Activated CD4-positive, alpha-beta T cell treated with anti-CD3 and anti-CD28 coated beads, Interleukin-10, Interleukin-2, amounts not matched to agents 100 ng/mL and 50 ng/mL, durations not matched to agents 16 hours and 8 hours (primary cell): Measurements from ENCODE around the gene AGAP6.
"Not testable (repeated sequence)": the region's sequence is repeated elsewhere in the genome, so short reads cannot be mapped to it uniquely, and the experiment has no call there.

Experiments used
- DNase-seq: peaks from one replicate; pipeline ENCODE4 v3.0.0-alpha.2; 2020

AGAP6 gene

GRCh38 chr10:50025627-50026026, 37.4 kb downstream of the AGAP6 start:
- DNase-seq: no peak

- DNase-seq: no peak
These were observed 39.0 kb downstream of the AGAP6 start for GRCh38 chr10:50027195-50027594.

DNA sequence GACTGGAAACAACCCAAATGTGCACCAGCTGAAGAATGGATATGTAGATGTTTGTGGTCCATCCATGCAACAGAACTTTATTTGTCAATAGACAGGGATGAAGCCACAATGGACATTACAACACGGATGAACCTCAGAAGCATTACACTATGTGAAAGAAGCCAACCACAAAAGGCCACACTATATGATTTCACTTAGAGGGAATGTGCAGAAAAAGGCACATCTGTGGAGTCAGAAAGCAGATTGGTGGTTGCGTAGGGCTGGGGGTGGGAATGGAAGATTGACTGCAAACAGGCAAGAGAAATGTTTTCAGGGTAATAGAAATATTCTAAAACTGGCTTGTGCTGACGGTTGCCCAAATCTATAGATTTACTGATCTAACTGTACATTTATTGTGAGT, 45.3 kb downstream of the AGAP6 start:
- DNase-seq: no peak

- not testable (repeated sequence) for DNase-seq
These were observed 47.1 kb downstream of the AGAP6 start for GRCh38 chr10:50035337-50035736.

DNA sequence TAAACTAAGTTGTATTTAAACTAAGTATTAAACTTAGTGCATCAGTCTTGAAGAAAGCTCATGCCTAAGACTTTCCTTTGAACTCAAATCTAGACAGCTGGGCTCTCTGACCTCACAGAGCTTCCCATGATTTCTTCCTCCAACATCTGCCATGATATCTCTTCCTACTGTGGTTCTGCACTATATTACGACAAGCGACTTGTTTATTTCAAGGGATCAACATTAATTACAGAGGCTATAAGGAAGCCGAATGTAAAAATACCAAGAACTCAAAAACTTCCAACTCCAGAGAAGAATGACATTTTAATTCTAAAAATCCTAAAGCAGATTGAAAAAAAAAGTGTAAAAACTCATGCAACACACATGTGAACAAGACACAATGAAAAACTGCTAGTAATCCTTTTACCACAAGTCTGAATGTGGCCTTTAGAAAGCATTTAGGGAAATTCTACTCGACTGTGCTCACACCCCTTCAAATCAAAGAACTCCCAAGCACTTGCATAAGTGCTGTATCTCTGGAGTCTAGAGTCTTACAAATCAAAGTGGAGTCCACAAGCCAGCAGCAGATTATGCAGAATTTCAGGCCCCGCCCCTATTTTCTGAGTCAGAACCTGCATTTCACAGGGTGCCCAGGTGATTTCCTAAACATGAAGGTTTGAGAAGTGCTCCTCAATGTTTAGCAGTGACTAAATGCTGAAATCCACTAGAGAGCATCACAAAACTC, 56.9 kb downstream of the AGAP6 start:
- peak; percentile 7 for DNase-seq

GRCh38 chr10:50046457-50046856, 58.3 kb downstream of the AGAP6 start:
- not testable (repeated sequence) for DNase-seq

GRCh38 chr10:50047594-50047993, 59.4 kb downstream of the AGAP6 start:
- DNase-seq: not testable (repeated sequence)

GRCh38 chr10:50051995-50052660, 63.9 kb downstream of the AGAP6 start:
- not testable (repeated sequence) for DNase-seq

GRCh38 chr10:50052778-50053376, 64.7 kb downstream of the AGAP6 start:
- not testable (repeated sequence) for DNase-seq

DNA sequence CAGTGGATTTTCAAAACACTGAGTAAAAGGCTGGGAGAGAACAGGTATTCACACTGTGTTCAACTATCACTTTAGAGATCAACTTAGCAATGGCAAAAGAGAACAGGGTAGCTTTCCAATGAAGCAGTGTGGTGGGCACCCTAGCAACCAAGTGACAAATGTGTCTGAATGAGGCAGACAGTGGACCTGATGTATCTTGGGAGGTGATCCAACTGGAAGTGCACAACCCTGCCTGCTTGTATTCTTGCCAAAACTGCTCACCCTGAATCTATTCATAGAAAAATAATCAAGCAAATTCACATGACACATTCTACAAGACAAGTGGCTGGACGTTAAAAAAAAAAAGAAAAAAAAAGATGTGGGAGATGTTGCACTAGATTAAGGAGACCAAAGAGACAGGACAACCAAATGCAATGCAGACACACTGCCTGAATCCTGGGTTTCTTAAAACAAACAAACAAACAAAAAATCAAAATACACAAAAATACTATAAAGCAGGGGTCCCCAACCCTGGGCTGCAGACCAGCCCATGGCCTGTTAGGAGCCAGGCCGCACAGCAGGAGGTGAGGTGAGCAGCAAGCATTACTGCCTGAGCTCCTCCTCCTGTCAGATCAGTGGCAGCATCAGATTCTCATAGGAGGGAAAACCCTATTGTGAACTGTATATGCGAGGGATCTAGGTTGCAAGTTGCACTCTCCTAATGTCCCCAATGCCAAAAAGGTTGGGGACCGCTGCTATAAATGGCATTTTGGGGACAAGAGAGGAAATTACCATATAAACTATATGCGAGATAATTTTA, 67.5 kb downstream of the AGAP6 start:
- not testable (repeated sequence) for DNase-seq

DNA sequence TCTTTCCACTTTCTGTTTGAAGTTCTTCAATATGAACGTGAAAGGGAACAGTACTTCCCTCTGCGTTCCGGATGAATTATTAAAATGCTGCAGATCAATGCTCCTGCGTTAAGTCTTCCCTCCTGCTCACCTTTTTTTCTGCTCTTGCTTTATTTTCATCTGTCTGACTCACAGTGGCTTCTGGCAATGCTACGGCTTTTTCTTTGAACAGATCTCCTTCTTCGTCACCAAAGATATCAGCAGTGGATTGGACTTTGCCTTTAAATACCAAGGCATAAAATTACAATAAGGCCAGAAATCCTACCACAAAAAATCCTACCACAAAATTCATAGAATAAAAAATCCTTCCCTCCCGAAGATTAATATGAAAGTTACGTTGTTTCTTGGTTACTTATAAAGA, 68.4 kb downstream of the AGAP6 start:
- DNase-seq: not testable (repeated sequence)

DNA sequence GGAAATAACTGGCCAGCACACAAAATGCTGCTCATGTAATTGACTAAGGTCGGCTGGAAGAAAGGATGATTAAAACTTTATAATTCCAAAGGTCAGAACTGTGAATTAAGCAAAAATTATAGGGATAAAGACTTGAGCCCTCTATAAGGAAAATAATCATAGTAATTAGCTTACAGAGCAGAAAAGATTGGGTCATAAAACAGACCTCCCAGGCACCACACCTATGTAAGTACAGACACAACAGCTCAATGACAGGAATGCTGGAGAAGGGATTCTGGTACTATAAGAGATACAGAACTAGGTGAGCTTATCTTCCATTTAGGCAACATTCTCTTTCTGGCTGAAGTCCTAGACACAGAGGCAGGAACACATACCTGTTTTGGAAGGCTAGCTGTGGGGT, 70.5 kb downstream of the AGAP6 start:
- DNase-seq: not testable (repeated sequence)

DNA sequence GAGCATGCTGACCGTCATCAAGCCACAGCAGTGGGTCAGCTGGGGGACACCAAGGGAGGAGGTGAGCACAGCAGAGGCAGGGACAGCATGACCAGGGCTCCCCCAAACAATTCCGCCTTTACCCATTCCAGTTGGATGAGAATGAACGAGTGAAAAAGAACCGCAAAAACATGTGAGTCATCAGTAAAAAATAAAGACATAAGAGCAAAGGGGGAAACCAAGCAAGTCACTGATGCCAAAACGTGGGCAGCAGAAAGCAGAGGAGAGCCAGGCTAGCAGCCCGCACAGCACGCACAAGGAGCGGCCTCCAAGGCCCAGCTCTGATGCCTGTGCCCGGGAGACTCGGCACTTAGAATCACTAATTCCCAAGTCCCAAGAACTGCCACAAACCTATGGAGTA, 71.7 kb downstream of the AGAP6 start:
- DNase-seq: not testable (repeated sequence)
